ENCODE measurements around the gene RIN2.

Gene RIN2

GRCh38 chr20:19713822-19714578, 44.1 kb upstream of the RIN2 start:
- H3K27me3 ChIP-seq (replicated peaks; ENCODE audit: control insufficient read depth, insufficient read depth, low read length): no peaks in the 10 kb centered on the region; the same call in 1 of the 2 replicates
- TF ChIP-seq CTCF (IDR thresholded peaks at IDR 0.05; ENCODE audit: insufficient read depth, low read length, poor library complexity, severe bottlenecking): no peak
- DNase-seq (ENCODE audit: extremely low read depth, insufficient read length): no peak
- no peak overlapping the region for H3K4me3 ChIP-seq (replicated peaks; ENCODE audit: low read depth, low read length)
- no peaks in the 10 kb centered on the region for H3K36me3 ChIP-seq (ENCODE audit: control insufficient read depth, insufficient read depth, low read length)

GRCh38 chr20:19714579-19714840, 43.5 kb upstream of the RIN2 start:
- Histone ChIP-seq H3K36me3 (ENCODE audit: control insufficient read depth, insufficient read depth, low read length) (no peaks in the 10 kb centered on the region), H3K4me3 (replicated peaks; ENCODE audit: low read depth, low read length) (no peak overlapping the region), H3K27me3 (replicated peaks; ENCODE audit: control insufficient read depth, insufficient read depth, low read length) (no peaks in the 10 kb centered on the region; the same call in 1 of the 2 replicates)
- no peak for DNase-seq (ENCODE audit: extremely low read depth, insufficient read length)
- TF ChIP-seq CTCF (IDR thresholded peaks at IDR 0.05; ENCODE audit: insufficient read depth, low read length, poor library complexity, severe bottlenecking): no peak

GRCh38 chr20:19715986-19716385, 42.1 kb upstream of the RIN2 start:
- Histone ChIP-seq H3K4me3 (replicated peaks; ENCODE audit: low read depth, low read length) (no peak overlapping the region), H3K36me3 (ENCODE audit: control insufficient read depth, insufficient read depth, low read length) (no peaks in the 10 kb centered on the region), H3K27me3 (replicated peaks; ENCODE audit: control insufficient read depth, insufficient read depth, low read length) (peaks cover 1% of the 10 kb centered on the region; the same call in 1 of the 2 replicates)
- DNase-seq (ENCODE audit: extremely low read depth, insufficient read length): no peak
- no peak for TF ChIP-seq CTCF (IDR thresholded peaks at IDR 0.05; ENCODE audit: insufficient read depth, low read length, poor library complexity, severe bottlenecking)

GRCh38 chr20:19718880-19719279, 39.2 kb upstream of the RIN2 start:
- no peaks in the 10 kb centered on the region for H3K36me3 ChIP-seq (ENCODE audit: control insufficient read depth, insufficient read depth, low read length)
- no peak for TF ChIP-seq CTCF (IDR thresholded peaks at IDR 0.05; ENCODE audit: insufficient read depth, low read length, poor library complexity, severe bottlenecking)
- H3K4me3 ChIP-seq (replicated peaks; ENCODE audit: low read depth, low read length): no peak overlapping the region
- H3K27me3 ChIP-seq (replicated peaks; ENCODE audit: control insufficient read depth, insufficient read depth, low read length): peaks cover 2% of the 10 kb centered on the region; the same call in 1 of the 2 replicates
- DNase-seq (ENCODE audit: extremely low read depth, insufficient read length): no peak

- no peak overlapping the region for H3K4me3 ChIP-seq (replicated peaks; ENCODE audit: low read depth, low read length)
- DNase-seq (ENCODE audit: extremely low read depth, insufficient read length): no peak
Observed at GRCh38 chr20:19720991-19721390, 37.1 kb upstream of the RIN2 start.

More at GRCh38 chr20:19720991-19721390, 37.1 kb upstream of the RIN2 start:
- TF ChIP-seq CTCF (IDR thresholded peaks at IDR 0.05; ENCODE audit: insufficient read depth, low read length, poor library complexity, severe bottlenecking): no peak
- H3K36me3 ChIP-seq (ENCODE audit: control insufficient read depth, insufficient read depth, low read length): no peaks in the 10 kb centered on the region
- peaks cover 2% of the 10 kb centered on the region; the same call in 1 of the 2 replicates for H3K27me3 ChIP-seq (replicated peaks; ENCODE audit: control insufficient read depth, insufficient read depth, low read length)

Measured in GM06990 (cell line).